IgD-negative memory B cell (primary cell): ENCODE results near the gene NDUFA1. TPM values are rescaled to one million over a fixed set of nuclear protein-coding genes. Genes with fewer than 3 reads are reported as not detected.
"Not testable (repeated sequence)": the region's sequence is repeated elsewhere in the genome, so short reads cannot be mapped to it uniquely, and the experiment has no call there.

Source experiments
- H3K27ac Mint-ChIP-seq, 3 donors: one replicate each; pipeline ENCODE4 v1.8.0; 2020 to 2022; ENCODE audit warnings: mild to moderate bottlenecking in 3 of 3, mixed read lengths in 3 of 3, moderate library complexity in 1 of 3
- H3K27me3 Mint-ChIP-seq: one replicate; pipeline ENCODE4 v1.8.0; 2021; ENCODE audit warnings: mixed read lengths
- H3K36me3 Mint-ChIP-seq: one replicate; pipeline ENCODE4 v1.8.0; 2020; ENCODE audit warnings: mild to moderate bottlenecking, mixed read lengths
- H3K4me1 Mint-ChIP-seq, 3 donors: one replicate each; pipeline ENCODE4 v1.8.0; 2020 to 2022; ENCODE audit warnings: mixed read lengths in 3 of 3, mild to moderate bottlenecking in 1 of 3
- H3K4me3 Mint-ChIP-seq, 4 donors: one replicate each; pipeline ENCODE4 v1.8.0; 2020 to 2022; ENCODE audit warnings: mild to moderate bottlenecking in 4 of 4, mixed read lengths in 4 of 4, moderate library complexity in 3 of 4
- H3K9me3 Mint-ChIP-seq, 3 donors: one replicate each; pipeline ENCODE4 v1.8.0; 2020 to 2021; ENCODE audit warnings: mixed read lengths in 3 of 3, mild to moderate bottlenecking in 1 of 3
- polyA plus RNA-seq: library from polyadenylated mRNA; unstranded; fragments of 300-500 nt; fragmentation: Illumina TruSeq; gene quantifications from one replicate; pipeline ENCODE4 v1.2.3, GENCODE V29; 2021

The NDUFA1 gene
- 249 TPM for polyA plus RNA-seq

DNA sequence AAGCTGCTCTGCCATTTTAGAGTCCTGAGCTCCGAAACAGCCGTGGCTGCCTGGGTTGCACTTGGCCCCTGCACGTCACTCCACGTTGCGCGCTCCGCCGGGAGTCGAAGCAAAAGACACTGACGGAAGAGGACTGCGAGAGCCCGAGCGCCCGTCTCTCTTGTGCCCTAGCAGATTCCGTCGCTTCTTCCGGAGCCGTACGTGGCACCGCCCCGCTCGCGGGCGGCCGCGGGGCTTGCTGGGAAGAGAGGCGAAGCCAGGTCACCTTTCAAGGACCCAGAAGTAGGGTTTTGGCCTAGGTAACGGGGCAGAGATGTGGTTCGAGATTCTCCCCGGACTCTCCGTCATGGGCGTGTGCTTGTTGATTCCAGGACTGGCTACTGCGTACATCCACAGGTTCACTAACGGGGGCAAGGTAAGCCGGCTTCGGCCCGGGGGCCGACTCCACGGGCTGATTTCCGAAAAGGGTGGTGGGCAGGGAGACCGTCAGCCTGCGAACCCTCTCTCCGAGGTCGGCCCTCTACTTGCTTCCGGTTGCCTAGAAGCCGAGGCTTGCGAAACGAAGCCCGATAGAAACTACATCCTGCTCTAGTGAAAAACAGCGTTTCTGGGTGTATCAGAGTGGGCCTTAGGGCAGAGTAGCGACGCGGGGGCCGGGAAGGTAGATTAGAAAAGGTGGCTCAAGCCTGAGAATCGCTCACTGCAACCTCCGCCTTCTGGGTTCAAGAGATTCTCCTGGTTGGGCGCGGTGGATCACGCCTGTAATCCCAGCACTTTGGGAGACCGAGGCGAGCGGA lies at the start of gene NDUFA1, which contains the start of gene RNF113A:
TSS of gene NDUFA1 (plus strand) at position 234 of the 797 bp plus-strand sequence. CDS start at position 314, 80 bp downstream.
TSS of gene RNF113A (minus strand) at position 135 of the 797 bp plus-strand sequence. CDS start at position 15, 120 bp downstream.
- Mint-ChIP-seq H3K4me3 (peak within 1 kb of the TSS; percentile 96 to 98 (median 97)), H3K9me3 (peaks cover 0 to 1% (median 0%) of the 10 kb centered on the region in 3 donors), H3K27me3 (no peaks in the 10 kb centered on the region), H3K27ac (peak within 1 kb of the TSS; percentile 95 to 99 (median 99)), H3K4me1 (peaks cover 6 to 22% (median 7%) of the 10 kb centered on the region in 3 donors), H3K36me3 (peaks cover 1% of the 10 kb centered on the region)

DNA sequence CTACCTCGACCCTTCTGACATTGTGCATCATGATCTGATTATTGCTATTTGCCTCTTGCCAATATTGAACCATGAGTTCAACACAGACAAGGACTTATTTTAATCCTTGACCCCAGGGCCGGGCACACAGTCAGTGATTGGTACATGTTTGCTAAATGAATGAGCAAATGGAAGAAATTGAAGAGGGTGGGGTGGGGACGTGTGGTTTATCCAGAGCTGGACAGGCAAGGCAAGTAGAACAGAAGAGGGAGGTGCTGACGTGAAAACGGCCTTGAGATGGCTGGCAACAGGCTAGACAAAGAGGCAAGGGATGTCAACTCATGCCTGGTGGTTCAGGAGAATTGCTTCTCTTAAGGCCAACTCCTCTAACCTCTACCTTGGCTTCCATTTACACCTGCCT lies 47.4 kb upstream of the NDUFA1 start:
- Mint-ChIP-seq H3K4me1 (peaks cover 9 to 15% (median 11%) of the 10 kb centered on the region in 3 donors), H3K27ac (peak overlapping the region in 1 of 3 donors; percentile 69)
- not testable (repeated sequence) for H3K36me3 Mint-ChIP-seq, H3K9me3 Mint-ChIP-seq, H3K4me3 Mint-ChIP-seq, H3K27me3 Mint-ChIP-seq

DNA sequence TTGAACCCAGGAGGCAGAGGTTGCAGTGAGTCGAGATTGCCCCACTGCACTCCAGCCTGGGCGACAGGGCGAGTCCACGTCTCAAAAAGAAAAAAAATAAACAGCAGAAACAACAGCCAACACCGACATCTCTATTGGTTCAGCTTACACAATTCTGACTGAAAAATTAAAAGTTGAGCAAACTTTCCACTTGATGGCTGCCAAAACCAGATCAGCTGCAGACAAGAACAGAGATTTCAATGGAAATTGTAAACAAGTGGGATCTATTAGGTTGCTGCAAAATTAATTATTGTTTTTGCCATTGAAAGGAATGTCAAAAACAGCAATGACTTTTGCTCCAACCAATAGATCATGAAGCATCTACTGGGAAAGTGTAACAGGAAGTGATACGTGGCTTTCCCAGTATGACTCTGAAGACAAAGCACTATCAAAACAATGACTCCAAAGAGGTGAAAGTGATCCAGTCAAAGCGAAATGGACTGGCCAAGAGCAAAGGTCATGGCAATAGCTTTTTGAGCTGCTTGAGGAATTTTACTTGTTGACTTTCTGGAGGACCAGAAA lies 45.2 kb upstream of the NDUFA1 start:
- H3K36me3 Mint-ChIP-seq = no peaks in the 10 kb centered on the region
- no peak overlapping the region for H3K27ac Mint-ChIP-seq
- no peaks in the 10 kb centered on the region for H3K27me3 Mint-ChIP-seq
- H3K4me1 Mint-ChIP-seq = peaks cover 9 to 11% (median 11%) of the 10 kb centered on the region in 3 donors
- no peaks in the 10 kb centered on the region for H3K9me3 Mint-ChIP-seq
- H3K4me3 Mint-ChIP-seq = no peak overlapping the region

DNA sequence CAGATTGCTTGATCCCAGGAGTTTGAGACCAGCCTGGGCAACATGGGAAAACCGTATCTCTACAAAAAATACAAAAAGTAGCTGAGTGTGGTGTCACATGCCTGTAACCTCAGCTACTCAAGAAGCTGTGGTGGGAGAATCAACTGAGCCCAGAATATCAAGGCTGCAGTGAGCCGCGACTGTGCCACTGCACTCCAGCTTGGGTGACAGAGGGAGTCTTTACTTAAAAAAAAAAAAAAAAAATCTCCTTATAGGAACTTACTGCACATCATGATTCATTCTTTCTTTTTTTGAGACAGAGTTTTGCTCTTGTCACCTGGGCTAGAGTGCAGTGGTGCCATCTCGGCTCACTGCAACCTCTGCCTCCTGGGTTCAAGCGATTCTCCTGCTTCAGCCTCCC lies 43.2 kb upstream of the NDUFA1 start:
- H3K27me3 Mint-ChIP-seq = no peaks in the 10 kb centered on the region
- no peak overlapping the region for H3K4me3 Mint-ChIP-seq
- no peaks in the 10 kb centered on the region for H3K9me3 Mint-ChIP-seq
- no peak overlapping the region for H3K27ac Mint-ChIP-seq
- no peaks in the 10 kb centered on the region for H3K36me3 Mint-ChIP-seq
- H3K4me1 Mint-ChIP-seq = peaks cover 2 to 3% (median 3%) of the 10 kb centered on the region in 3 donors

DNA sequence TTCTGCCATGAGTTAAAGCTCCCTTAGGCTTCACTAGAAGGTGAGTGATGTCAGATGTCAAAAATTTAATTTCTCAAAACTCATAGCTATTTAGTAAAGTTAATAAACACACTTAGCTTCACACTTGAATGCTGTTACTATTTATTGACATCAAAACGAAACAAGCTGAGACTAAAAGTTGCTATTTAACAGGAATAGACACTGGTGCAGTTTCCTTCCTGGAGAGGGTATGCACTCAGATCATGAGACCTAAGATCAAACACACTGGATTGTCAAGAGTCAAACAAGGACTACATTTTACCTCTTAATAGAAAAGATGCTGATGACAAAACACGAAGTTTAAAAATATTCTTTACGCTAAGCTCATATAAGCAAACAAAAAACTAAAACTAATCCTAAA lies 37.7 kb upstream of the NDUFA1 start:
- Mint-ChIP-seq H3K9me3 (no peaks in the 10 kb centered on the region), H3K27ac (no peak overlapping the region), H3K4me3 (no peak overlapping the region), H3K4me1 (peaks cover 0 to 3% (median 3%) of the 10 kb centered on the region in 3 donors), H3K36me3 (no peaks in the 10 kb centered on the region), H3K27me3 (no peaks in the 10 kb centered on the region)

DNA sequence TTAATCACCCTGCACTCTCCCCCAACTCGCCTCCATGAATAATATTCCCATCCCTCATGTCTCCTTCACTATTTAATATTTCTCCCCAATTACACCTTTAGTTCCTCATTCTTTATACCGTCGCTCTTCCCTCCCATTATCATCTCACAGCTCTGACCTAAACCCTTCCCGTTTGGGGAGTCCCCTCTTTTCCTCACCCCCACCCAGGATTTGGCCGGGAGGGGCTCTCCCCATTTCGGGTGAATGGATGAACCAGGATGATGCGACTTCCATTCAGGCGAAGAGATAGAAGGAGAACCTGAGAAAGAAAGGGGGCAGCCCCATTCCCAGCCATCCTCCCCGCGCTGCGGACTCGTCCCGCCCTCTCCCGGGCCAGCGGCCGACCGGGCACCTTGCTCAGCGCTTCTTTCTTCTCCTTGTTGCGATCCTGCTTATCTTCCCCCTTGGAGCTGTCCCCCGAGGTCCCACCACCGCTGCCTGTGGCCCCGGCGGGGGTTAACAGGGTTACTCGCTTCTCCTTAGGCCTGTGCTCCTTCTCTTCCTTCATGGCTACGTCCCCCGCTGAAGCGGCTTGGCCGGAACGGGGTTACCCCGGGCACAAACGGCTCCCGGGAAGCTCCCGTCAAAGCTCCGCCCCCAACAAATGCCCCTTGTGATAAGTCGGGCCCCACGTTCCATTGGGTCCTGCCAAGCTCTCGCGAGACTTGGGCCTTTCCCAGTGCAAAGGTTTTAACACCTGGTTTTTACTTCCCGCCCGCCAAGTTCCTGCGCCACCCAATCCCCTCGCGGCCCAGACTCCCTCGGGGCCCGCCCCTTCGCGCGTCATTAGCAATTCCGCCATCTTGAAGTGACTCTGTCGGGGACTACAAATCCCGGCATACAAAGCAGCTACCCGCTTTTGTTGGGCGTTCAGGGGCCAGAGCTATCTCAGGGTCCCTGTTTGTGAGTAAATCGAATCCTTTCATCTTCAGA lies 19.0 kb upstream of the NDUFA1 start, which contains the start of gene UPF3B:
TSS of gene UPF3B (minus strand) at position 582 of the 972 bp plus-strand sequence. CDS start at position 547, 35 bp downstream.
- Mint-ChIP-seq H3K4me1 (peaks cover 9 to 13% (median 10%) of the 10 kb centered on the region in 3 donors), H3K9me3 (no peaks in the 10 kb centered on the region), H3K27me3 (no peaks in the 10 kb centered on the region), H3K36me3 (peaks cover 2% of the 10 kb centered on the region), H3K27ac (peak within 1 kb of the TSS; percentile 92 to 99 (median 99)), H3K4me3 (peak within 1 kb of the TSS; percentile 98 to 99 (median 98))

DNA sequence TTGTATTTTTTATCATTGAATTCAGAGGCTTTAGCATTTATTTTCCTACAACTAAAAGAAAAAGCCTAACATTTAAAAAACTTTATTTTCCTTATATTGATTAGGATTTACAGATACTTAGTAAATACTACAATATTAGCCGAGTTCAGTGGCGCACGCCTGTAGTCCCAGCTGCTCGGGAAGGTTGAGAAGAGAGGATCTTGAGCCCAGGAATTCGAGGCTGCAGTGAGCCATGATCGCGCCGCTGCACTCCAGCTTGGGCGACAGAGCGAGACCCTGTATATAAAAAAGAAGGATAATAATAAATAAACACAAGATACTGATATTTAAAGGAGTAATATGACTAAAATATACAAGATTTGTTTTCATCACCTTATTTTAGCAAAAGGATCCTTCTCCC lies 18.2 kb upstream of the NDUFA1 start:
- Mint-ChIP-seq H3K9me3 (no peaks in the 10 kb centered on the region), H3K36me3 (no peaks in the 10 kb centered on the region), H3K4me1 (peaks cover 9 to 13% (median 10%) of the 10 kb centered on the region in 3 donors), H3K27me3 (no peaks in the 10 kb centered on the region), H3K27ac (peak overlapping the region; percentile 92 to 99 (median 99)), H3K4me3 (peak overlapping the region; percentile 98 to 99 (median 98))

DNA sequence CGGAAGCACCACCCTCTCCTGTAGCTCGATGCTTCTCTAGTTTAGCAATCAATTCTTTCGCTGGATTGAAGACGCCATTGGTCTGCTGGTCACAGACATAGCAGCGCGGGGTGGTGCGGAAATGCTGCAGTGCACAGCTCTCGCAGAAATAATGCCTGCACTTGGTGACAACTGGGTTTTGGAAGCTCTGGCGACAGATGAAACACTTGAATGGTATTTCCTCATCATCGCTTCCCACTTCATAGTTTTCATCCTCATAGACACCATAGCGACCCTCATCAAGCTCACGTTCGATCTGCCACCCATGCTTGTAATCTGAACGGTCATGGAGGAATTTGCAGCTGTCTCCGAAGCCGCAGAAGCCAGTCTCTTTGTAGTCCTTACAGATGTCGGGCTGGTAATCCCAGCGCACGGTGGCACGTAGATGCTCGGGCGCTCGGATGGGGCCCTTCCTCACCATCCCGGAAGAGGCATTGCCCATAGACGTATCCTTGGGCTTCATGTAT lies 953 bp upstream of the NDUFA1 start:
- H3K4me1 Mint-ChIP-seq = peaks cover 6 to 22% (median 7%) of the 10 kb centered on the region in 3 donors
- H3K27me3 Mint-ChIP-seq = no peaks in the 10 kb centered on the region
- H3K9me3 Mint-ChIP-seq = peaks cover 0 to 1% (median 0%) of the 10 kb centered on the region in 3 donors
- H3K27ac Mint-ChIP-seq = peak overlapping the region; percentile 95 to 99 (median 99)
- H3K36me3 Mint-ChIP-seq = peaks cover 1% of the 10 kb centered on the region
- peak overlapping the region; percentile 96 to 98 (median 97) for H3K4me3 Mint-ChIP-seq

DNA sequence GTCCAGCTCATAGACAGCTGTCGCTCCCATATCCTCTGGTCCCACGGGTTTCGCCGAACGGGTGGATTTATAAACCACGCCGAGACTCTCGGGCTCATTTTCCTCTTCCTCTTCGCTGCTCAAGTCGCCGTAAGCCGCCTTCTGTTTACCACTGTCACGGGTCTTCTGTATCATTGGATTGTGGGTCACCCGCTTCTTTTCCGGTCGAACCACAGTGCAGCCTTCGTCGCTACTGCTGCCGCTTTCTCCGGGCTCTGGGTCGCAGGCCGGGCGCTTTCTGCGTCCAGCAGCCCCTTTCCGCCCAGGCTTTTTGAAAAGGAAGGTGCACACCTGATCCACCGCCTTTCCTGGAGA lies 410 bp upstream of the NDUFA1 start:
- Mint-ChIP-seq H3K4me1 (peaks cover 6 to 22% (median 7%) of the 10 kb centered on the region in 3 donors), H3K27ac (peak overlapping the region; percentile 95 to 99 (median 99)), H3K4me3 (peak overlapping the region; percentile 96 to 98 (median 97)), H3K27me3 (no peaks in the 10 kb centered on the region), H3K36me3 (peaks cover 1% of the 10 kb centered on the region), H3K9me3 (peaks cover 0 to 1% (median 0%) of the 10 kb centered on the region in 3 donors)

DNA sequence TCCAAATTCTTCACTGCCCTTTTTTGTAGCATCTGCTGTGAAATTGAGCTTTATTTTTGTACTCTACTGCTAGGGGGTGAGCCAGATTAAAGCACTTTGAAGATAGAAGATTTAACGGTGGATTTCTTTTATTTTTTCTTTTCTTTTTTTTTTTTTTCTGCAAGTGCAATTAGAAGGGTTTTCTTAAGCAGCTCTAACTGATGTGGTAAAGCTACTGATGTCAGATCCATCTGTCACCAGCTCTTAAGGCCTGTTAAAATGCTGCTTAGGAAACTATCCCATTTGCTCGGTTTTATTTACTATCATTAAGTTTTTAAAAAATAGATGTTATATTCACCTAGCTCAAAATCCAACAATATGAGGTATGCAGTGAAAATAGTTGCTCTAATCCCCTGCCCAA lies 7.1 kb downstream of the NDUFA1 start:
- H3K4me1 Mint-ChIP-seq = peaks cover 8 to 13% (median 12%) of the 10 kb centered on the region in 3 donors
- H3K9me3 Mint-ChIP-seq = no peaks in the 10 kb centered on the region
- H3K4me3 Mint-ChIP-seq = no peak overlapping the region
- H3K27me3 Mint-ChIP-seq = peaks cover 2% of the 10 kb centered on the region
- H3K36me3 Mint-ChIP-seq = no peaks in the 10 kb centered on the region
- no peak overlapping the region for H3K27ac Mint-ChIP-seq

DNA sequence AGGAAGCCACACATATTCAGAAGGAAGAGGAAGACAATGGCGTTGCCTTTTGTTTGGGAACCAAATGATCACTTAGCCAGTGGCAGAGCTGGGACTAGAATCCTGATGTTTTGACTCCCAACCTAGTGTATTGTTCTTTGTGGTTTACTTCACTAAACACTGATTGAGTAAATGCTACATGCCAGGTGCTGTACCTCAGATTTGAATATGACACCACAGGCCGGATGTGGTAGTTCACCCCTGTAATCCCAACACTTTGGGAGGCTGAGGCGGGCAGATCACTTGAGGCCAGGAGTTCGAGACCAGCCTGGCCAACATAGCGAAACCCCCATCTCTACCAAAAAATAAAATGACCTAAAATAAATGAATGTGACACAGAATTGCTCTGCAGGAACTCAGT lies 8.4 kb downstream of the NDUFA1 start:
- peak overlapping the region; percentile 24 to 76 (median 27) for H3K27ac Mint-ChIP-seq

DNA sequence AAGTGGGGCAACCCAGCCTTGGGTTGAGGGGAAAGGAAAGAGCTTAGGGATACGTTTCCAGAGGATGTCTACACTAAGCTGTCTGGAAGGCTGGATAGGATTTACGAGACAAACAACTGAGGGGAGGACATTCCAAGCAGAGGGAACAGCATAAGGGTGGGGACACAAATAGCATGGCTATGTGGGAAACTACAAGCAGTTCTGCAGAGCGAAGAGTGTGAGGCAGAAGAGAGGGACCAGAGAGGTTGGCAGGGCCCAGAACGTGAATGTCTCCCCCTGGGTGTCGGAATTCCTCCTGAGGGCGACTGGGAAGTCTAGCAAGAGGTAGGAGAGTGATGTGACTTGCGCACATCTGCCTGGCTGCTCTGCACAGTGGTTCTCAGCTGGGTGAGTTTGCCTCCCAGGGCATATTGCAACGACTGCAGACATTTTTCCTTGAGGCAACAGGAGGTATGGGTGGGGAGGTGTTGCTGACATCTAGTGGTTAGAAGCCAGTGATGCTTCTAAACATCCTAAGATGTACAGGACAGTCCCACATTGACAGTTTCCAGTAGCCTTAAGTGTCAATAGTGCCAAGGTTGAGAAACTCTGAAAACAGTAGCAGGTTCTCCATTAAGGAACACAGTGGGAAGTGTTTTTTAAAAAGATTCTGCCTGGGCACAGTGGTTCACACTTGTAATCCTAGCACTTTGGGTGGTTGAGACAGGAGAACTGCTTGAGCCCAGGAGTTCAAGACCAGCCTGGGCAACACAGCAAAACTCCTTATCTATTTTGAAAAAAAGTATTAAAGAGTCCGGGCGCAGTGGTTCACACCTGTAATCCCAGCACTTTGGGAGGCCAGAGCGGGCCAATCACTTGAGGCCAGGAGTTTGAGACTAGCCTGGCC lies 9.2 kb downstream of the NDUFA1 start:
- Mint-ChIP-seq H3K27ac (peak overlapping the region in 1 of 3 donors; percentile 76), H3K27me3 (peaks cover 2% of the 10 kb centered on the region), H3K36me3 (no peaks in the 10 kb centered on the region), H3K9me3 (no peaks in the 10 kb centered on the region), H3K4me3 (peak overlapping the region in 2 of 4 donors; percentile 62 to 73), H3K4me1 (peaks cover 8 to 13% (median 12%) of the 10 kb centered on the region in 3 donors)

More for the DNA sequence above, 8.4 kb downstream of the NDUFA1 start:
- H3K9me3 Mint-ChIP-seq = no peaks in the 10 kb centered on the region
- no peaks in the 10 kb centered on the region for H3K36me3 Mint-ChIP-seq
- H3K27me3 Mint-ChIP-seq = peaks cover 2% of the 10 kb centered on the region
- peaks cover 8 to 13% (median 12%) of the 10 kb centered on the region in 3 donors for H3K4me1 Mint-ChIP-seq
- peak overlapping the region in 2 of 4 donors; percentile 62 to 73 for H3K4me3 Mint-ChIP-seq
